Endothelial cell of umbilical vein (primary cell): ENCODE data around the gene NBEAL2. TPM values are rescaled to one million over a fixed set of nuclear protein-coding genes. Genes with fewer than 3 reads are reported as not detected.

ENCODE experiments used
- BruUV-seq: library from RNA; stranded (reverse); fragments of 400-500 nt; replicated peaks from 2 replicates; lab custom pipeline; 2021; lab: Mats Ljungman, UMichigan
- CTCF ChIA-PET: fragments of 300-600, 350-600 bp; sonication (Branson Sonifier 250); formaldehyde crosslinking; loops from one replicate; lab custom pipeline; 2021; ENCODE audit warnings: antibody characterized with exemption, inconsistent platforms; lab: Charles Lee
- POLR2A ChIA-PET: fragments of 300-600, 350-600 bp; sonication (Branson Sonifier 250); formaldehyde crosslinking; loops from one replicate; lab custom pipeline; 2021; ENCODE audit warnings: antibody characterized with exemption, inconsistent platforms; lab: Charles Lee
- DNase-seq: peaks from one replicate; pipeline ENCODE4 v3.0.0-alpha.2; 2011; ENCODE audit warnings: low read depth, low spot score
- FAIRE-seq: peaks from 2 replicates; lab custom pipeline; 2011; peaks lifted over from hg19 to GRCh38; lab: Jason Lieb, UNC
- H2AFZ ChIP-seq: 2 replicates; pipeline ENCODE4 v1.6.0; 2012; ENCODE audit warnings: low read depth, low read length, control low read depth, inconsistent platforms
- H3K27ac ChIP-seq: 2 replicates; pipeline ENCODE4 v1.5.1; 2011; ENCODE audit warnings: low read depth, mild to moderate bottlenecking, control low read depth, low read length, moderate library complexity; ENCODE audit not compliant: insufficient read depth
- H3K27me3 ChIP-seq, 2 experiments: 2 replicates each; pipeline versions ENCODE4 v1.6.0 to v1.6.1; 2011; ENCODE audit warnings: low read length in 2 of 2, mixed read lengths in 1 of 2; ENCODE audit not compliant: control insufficient read depth in 2 of 2, insufficient read depth in 2 of 2
- H3K36me3 ChIP-seq, 2 experiments: 2 replicates in 1 of 2; 3 replicates in 1 of 2; pipeline ENCODE4 v1.5.1; 2011; ENCODE audit warnings: low read length in 2 of 2, mild to moderate bottlenecking in 1 of 2, moderate library complexity in 1 of 2; ENCODE audit not compliant: control insufficient read depth in 2 of 2, insufficient read depth in 2 of 2; ENCODE audit errors: extremely low read depth in 1 of 2
- H3K4me1 ChIP-seq: 3 replicates; pipeline ENCODE4 v1.5.1; 2011; ENCODE audit warnings: mild to moderate bottlenecking, low read length; ENCODE audit not compliant: control insufficient read depth, insufficient read depth; ENCODE audit errors: extremely low read depth
- H3K4me2 ChIP-seq: 2 replicates; pipeline ENCODE4 v1.6.1; 2011; ENCODE audit warnings: low read length, control low read depth, mixed read lengths; ENCODE audit not compliant: insufficient read depth
- H3K4me3 ChIP-seq, 3 experiments: fragments of 200-600 bp in 1 of 3; sonication (generic), shearing (Covaris generic) in 1 of 3; replicated peaks in 1 of 3; 2 replicates each; pipeline ENCODE4 v1.5.1; 2011 to 2016; ENCODE audit warnings: control low read depth in 3 of 3, low read length in 3 of 3, mild to moderate bottlenecking in 2 of 3, inconsistent platforms in 1 of 3, low read depth in 1 of 3, moderate library complexity in 1 of 3; ENCODE audit not compliant: insufficient read depth in 1 of 3
- H3K79me2 ChIP-seq: 2 replicates; pipeline ENCODE4 v1.6.0; 2012; ENCODE audit warnings: low read length, inconsistent platforms; ENCODE audit not compliant: control insufficient read depth, insufficient read depth
- H3K9ac ChIP-seq: replicated peaks from 2 replicates; pipeline ENCODE3; 2011; ENCODE audit warnings: low read length, control low read depth; ENCODE audit not compliant: insufficient read depth; ENCODE audit errors: extremely low read depth
- H3K9me1 ChIP-seq: replicated peaks from 3 replicates; pipeline ENCODE4 v1.6.0; 2011; ENCODE audit warnings: mild to moderate bottlenecking, low read length; ENCODE audit not compliant: control insufficient read depth, insufficient read depth; ENCODE audit errors: extremely low read depth
- H3K9me3 ChIP-seq: replicated peaks from 2 replicates; pipeline ENCODE4 v1.5.1; 2012; ENCODE audit warnings: low read length, inconsistent platforms; ENCODE audit not compliant: control insufficient read depth, insufficient read depth
- H4K20me1 ChIP-seq: replicated peaks from 2 replicates; pipeline ENCODE3; 2011; ENCODE audit warnings: mild to moderate bottlenecking, low read length; ENCODE audit not compliant: control insufficient read depth, insufficient read depth; ENCODE audit errors: extremely low read depth
- EZH2 ChIP-seq: IDR thresholded peaks from 2 replicates; pipeline ENCODE4 v1.6.1; 2012; ENCODE audit warnings: borderline replicate concordance, low read depth, mild to moderate bottlenecking, moderate library complexity, low read length, inconsistent platforms; ENCODE audit not compliant: severe bottlenecking
- FOS ChIP-seq: IDR thresholded peaks from 2 replicates; pipeline ENCODE4 v1.6.1; 2011; ENCODE audit warnings: mild to moderate bottlenecking, low read length, moderate library complexity, borderline replicate concordance; ENCODE audit not compliant: insufficient read depth
- GATA2 ChIP-seq: IDR thresholded peaks from 2 replicates; pipeline ENCODE4 v1.7.0; 2011; ENCODE audit warnings: low read depth, mild to moderate bottlenecking, moderate library complexity, mixed read lengths, low read length; ENCODE audit not compliant: insufficient read length, insufficient read depth
- JUN ChIP-seq: IDR thresholded peaks from 2 replicates; pipeline ENCODE4 v1.6.1; 2011; ENCODE audit warnings: borderline replicate concordance, low read depth; ENCODE audit not compliant: insufficient read length, insufficient read depth
- MYC ChIP-seq: IDR thresholded peaks from one replicate; pipeline ENCODE4 v1.6.1; 2011; ENCODE audit warnings: mild to moderate bottlenecking, low read depth, low read length
- POLR2A ChIP-seq: IDR thresholded peaks from 2 replicates; pipeline ENCODE4 v1.6.1; 2012; ENCODE audit warnings: low read depth, mild to moderate bottlenecking, control low read depth, low read length
- POLR2AphosphoS5 ChIP-seq: IDR thresholded peaks from 2 replicates; pipeline ENCODE4 v1.6.1; 2012; ENCODE audit warnings: low read depth, mild to moderate bottlenecking, control low read depth, low read length, moderate library complexity; ENCODE audit not compliant: insufficient read depth
- dilution Hi-C: fragments of 300-500 bp; cut with MboI; formaldehyde crosslinking; loops from one replicate; pipeline ENCODE4 v1.15.0; 2019; ENCODE audit warnings: low sequenced_read_pairs; ENCODE audit not compliant: extremely low pct_ligation_motif_present
- intact Hi-C: fragments of 100-400 bp; cut with micrococcal nuclease; formaldehyde crosslinking; loops from one replicate; pipeline ENCODE4 v1.10.0; 2022
- polyA plus RNA-seq, 4 experiments: library from polyadenylated mRNA; depleted of rRNA in 3 of 4; stranded (reverse) in 3 of 4; unstranded in 1 of 4; fragments of >200 nt; gene quantifications; 2 replicates each; pipeline versions ENCODE4 v1.2.1 to v1.2.3, GENCODE V29; 2011 to 2012; ENCODE audit warnings: missing spikeins in 1 of 4
- total RNA-seq: library from RNA; stranded (reverse); gene quantifications from 2 replicates; pipeline ENCODE4 v1.2.3, GENCODE V29; 2021
- TF ChIP-seq, protein P1 (sequence below): IDR thresholded peaks from 2 replicates; pipeline ENCODE4 v1.6.1; 2011; ENCODE audit not compliant: insufficient read depth, insufficient read length
- TF ChIP-seq, protein P2 (sequence below), 2 donors: IDR thresholded peaks; 1 replicate in 1 of 2; 2 replicates in 1 of 2; pipeline ENCODE4 v1.5.1; 2011; ENCODE audit warnings: low read length in 2 of 2, mild to moderate bottlenecking in 2 of 2, moderate library complexity in 2 of 2, control low read depth in 1 of 2, inconsistent platforms in 1 of 2, low read depth in 1 of 2; ENCODE audit not compliant: insufficient read depth in 1 of 2; ENCODE audit errors: extremely low read depth in 1 of 2

The NBEAL2 gene
- total and polyA plus RNA-seq, 2 donors (not counting 3 experiments of a cell fraction or from before 2014, with no cell fraction given): 48.0 to 84.7 TPM

DNA sequence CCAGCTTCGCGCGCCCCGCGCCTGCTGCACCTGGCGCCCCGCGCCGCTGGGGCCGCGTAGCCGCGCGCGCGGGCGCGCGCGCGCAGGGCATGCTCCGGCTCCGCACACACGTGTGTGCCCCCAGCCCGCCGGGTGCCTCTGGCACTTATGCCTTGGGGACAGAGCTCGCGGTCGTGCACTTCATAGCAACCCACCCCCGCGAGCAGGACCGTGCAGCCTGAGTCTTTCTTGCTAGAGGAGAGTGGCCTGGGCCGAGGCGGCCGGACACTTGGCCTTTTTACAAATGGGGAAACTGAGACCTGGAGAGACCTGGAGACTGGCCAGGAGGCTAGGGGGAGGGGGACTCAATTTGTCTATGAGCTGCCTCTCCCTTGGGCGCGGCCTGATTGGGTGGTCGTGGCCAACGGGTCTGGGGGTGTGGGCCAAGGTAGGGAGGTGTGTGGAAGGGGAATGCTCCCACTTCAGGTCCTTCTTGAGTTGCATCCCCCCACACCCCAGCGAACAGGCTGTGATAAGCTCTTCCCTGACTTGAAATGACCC lies 562 bp downstream of the NBEAL2 start:
- Histone ChIP-seq H3K79me2 (peaks cover 45% of the 10 kb centered on the region), H4K20me1 (no peaks in the 10 kb centered on the region), H3K36me3 (no peaks in the 10 kb centered on the region), H3K4me1 (peaks cover 30% of the 10 kb centered on the region), H3K4me2 (peak overlapping the region; percentile 75), H3K27ac (no peak overlapping the region), H3K27me3 (no peaks in the 10 kb centered on the region), H3K9me3 (no peaks in the 10 kb centered on the region), H3K4me3 (peak overlapping the region; percentile 56 to 77 (median 71)), H3K9me1 (no peaks in the 10 kb centered on the region), H2AFZ (peak overlapping the region; percentile 68), H3K9ac (peak overlapping the region; percentile 70)
- DNase-seq: no peak
- dilution Hi-C loops: no loop called here
- TSS peak; percentile 7 for BruUV-seq
- ChIA-PET POLR2A (interaction anchor here (0.5 to 1.2 kb wide), 4 partner anchors 21 to 50 kb away, joined by 3 to 6 read pairs (median 4); no protein-coding TSS in a partner anchor), CTCF (interaction anchor here (0.6 to 6.4 kb wide), 6 partner anchors 17 to 344 kb away, joined by 3 to 52 read pairs (median 4); no protein-coding TSS in a partner anchor)
- intact Hi-C loops: loop anchor here (1.0 to 2.0 kb wide), 4 partner anchors 7 to 400 kb away; no protein-coding TSS in a partner anchor
- no peak for TF ChIP-seq FOS
- TF ChIP-seq, protein P1, sequence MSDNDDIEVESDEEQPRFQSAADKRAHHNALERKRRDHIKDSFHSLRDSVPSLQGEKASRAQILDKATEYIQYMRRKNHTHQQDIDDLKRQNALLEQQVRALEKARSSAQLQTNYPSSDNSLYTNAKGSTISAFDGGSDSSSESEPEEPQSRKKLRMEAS: no peak
- TF ChIP-seq POLR2A: no peak
- no peak for TF ChIP-seq POLR2AphosphoS5
- TF ChIP-seq JUN: no peak
- TF ChIP-seq, protein P2, sequence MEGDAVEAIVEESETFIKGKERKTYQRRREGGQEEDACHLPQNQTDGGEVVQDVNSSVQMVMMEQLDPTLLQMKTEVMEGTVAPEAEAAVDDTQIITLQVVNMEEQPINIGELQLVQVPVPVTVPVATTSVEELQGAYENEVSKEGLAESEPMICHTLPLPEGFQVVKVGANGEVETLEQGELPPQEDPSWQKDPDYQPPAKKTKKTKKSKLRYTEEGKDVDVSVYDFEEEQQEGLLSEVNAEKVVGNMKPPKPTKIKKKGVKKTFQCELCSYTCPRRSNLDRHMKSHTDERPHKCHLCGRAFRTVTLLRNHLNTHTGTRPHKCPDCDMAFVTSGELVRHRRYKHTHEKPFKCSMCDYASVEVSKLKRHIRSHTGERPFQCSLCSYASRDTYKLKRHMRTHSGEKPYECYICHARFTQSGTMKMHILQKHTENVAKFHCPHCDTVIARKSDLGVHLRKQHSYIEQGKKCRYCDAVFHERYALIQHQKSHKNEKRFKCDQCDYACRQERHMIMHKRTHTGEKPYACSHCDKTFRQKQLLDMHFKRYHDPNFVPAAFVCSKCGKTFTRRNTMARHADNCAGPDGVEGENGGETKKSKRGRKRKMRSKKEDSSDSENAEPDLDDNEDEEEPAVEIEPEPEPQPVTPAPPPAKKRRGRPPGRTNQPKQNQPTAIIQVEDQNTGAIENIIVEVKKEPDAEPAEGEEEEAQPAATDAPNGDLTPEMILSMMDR (IDR thresholded peaks at IDR 0.05; ENCODE audit: extremely low read depth in 1 of 2, insufficient read depth in 1 of 2, low read depth in 1 of 2, low read length in 2 of 2): no peak
- TF ChIP-seq MYC: no peak
- no peak for TF ChIP-seq EZH2
- no peak for TF ChIP-seq GATA2
- peak; percentile 60 for FAIRE-seq
